ENCODE measurements around the gene PAPSS2. TPM values are rescaled to one million over a fixed set of nuclear protein-coding genes. Genes with fewer than 3 reads are reported as not detected.
"Not testable (repeated sequence)": the region's sequence is repeated elsewhere in the genome, so short reads cannot be mapped to it uniquely, and the experiment has no call there.

Gene PAPSS2
- total RNA-seq, 1 donor from 2014 or later = 32.3 TPM

DNA sequence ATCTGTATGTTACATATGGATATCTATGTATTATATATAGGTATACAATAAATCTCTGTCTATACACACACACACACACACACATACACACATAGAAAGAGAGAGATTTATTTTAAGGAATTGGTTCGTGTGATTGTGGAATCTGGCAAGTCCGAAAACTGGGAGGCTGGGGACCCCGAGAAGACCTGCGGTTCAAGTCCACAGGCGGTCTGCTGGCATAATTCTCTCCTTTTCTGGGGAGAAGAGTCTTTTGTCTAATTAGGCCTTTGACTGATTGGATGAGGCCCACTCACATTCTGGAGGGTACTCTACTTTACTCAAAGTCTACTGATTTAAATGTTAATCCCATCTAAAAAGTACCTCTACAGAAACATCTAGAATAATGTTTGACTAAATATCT, 65.1 kb downstream of the PAPSS2 start:
- intact Hi-C loops (cut with DNase I) = no loop called here
- DNase-seq (ENCODE audit: low spot score) (no peak), ATAC-seq (no peak)

DNA sequence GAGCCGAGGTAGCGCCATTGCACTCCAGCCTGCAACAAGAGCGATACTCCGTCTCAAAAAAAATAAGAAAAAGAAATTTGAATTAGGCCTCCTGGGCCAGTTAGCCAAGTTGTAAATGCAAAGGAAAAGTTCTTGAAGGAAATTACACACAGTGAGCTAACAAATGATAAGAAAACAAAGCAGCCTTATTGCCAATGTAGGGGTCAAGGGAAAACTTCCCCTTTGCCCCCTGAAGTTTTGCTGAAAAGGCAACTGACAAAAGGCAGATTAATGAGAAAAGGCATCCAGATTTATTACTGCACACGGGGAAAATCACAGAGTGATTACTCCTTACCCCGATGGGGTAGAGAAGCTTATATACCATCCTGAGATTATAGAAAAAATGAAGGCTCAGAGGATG, 70.3 kb downstream of the PAPSS2 start:
- ATAC-seq = no peak
- intact Hi-C loops (cut with DNase I) = loop anchor here (5.0 kb wide), 1 partner anchor 88 kb away; no protein-coding TSS in a partner anchor

DNA sequence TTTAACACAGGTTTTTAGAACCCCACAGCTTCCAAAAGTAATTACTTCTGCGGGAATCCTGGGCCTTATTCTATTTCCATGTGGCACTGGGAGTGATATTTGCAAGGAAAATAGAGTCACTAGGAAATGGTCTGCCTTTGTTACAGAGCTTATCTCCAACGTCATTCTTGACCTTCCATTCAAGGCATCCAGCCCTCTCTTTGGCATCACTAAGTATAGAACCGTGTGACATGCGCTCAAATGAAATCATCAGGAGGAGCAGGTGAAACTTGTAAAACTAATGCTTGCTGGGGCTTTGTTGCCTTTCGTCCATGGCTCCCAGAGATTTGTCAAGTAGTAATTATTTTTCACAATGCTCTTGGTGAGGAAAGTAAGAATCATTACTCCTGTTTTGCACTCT, 73.4 kb downstream of the PAPSS2 start:
- no peak for ATAC-seq
- intact Hi-C loops (cut with DNase I) = loop anchor here (5.0 kb wide), 1 partner anchor 91 kb away; no protein-coding TSS in a partner anchor

More for the DNA sequence above, 70.3 kb downstream of the PAPSS2 start:
- DNase-seq (ENCODE audit: low spot score) = no peak

GRCh38 chr10:87734987-87735827, 75.5 kb downstream of the PAPSS2 start:
- peak; percentile 90 for ATAC-seq
- DNase-seq (ENCODE audit: low spot score) = no peak
- intact Hi-C loops (cut with DNase I) = loop anchor here (5.0 kb wide), 1 partner anchor 93 kb away; no protein-coding TSS in a partner anchor

More for the DNA sequence above, 73.4 kb downstream of the PAPSS2 start:
- no peak for DNase-seq (ENCODE audit: low spot score)

- intact Hi-C loops (cut with DNase I); DNase-seq (ENCODE audit: low spot score): not testable (repeated sequence)
These were observed 78.6 kb downstream of the PAPSS2 start for GRCh38 chr10:87738253-87738652.

GRCh38 chr10:87739703-87740102, 80.0 kb downstream of the PAPSS2 start:
- intact Hi-C loops (cut with DNase I) = loop anchor here (5.0 kb wide), 1 partner anchor 207 kb away; no protein-coding TSS in a partner anchor
- DNase-seq (ENCODE audit: low spot score) = no peak
- no peak for ATAC-seq

More at GRCh38 chr10:87738253-87738652, 78.6 kb downstream of the PAPSS2 start:
- ATAC-seq = not testable (repeated sequence)

DNA sequence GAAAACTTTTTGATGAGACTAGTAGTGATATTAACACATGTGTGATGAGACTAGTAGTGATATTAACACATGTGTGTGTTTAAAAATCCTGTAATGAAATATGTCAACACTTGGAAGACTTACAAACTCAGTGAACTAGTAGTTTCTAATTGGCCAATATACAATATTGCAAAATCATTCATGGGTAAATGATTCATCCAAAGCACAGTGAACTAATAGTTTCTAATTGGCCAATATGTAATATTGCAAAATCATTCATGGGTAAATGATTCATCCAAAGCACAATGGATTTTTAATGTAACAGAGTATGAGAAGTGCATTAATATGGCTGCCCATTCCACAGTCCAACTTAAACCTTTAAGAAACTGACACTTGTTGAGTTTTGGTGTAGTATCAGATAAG, 80.6 kb downstream of the PAPSS2 start:
- DNase-seq (ENCODE audit: low spot score) (no peak), ATAC-seq (peak; percentile 83)
- intact Hi-C loops (cut with DNase I) = loop anchor here (5.0 kb wide), 1 partner anchor 208 kb away; no protein-coding TSS in a partner anchor

GRCh38 chr10:87742992-87743610, 83.4 kb downstream of the PAPSS2 start:
- not testable (repeated sequence) for ATAC-seq; DNase-seq (ENCODE audit: low spot score)
- intact Hi-C loops (cut with DNase I) = loop anchor here (5.0 kb wide), 1 partner anchor 211 kb away; no protein-coding TSS in a partner anchor

DNA sequence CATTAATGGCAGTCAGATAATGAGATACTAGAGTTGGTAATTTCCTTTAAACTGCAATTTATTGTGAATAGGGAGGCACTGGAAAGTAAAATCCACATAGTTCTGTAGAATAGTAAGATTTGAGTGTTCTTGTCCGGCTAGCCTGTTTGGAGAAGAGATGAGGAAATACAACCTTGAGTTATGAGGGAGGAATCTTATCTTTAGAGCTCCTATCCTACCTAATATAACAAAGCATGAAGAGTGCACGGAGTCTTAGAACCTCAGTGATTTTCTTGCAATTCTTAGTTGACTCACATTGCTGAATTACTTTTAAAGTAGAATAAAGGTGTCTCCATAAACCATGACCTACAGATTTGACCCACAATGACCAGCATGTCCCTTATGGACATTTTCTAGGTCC, 84.9 kb downstream of the PAPSS2 start:
- intact Hi-C loops (cut with DNase I) = loop anchor here (5.0 kb wide), 1 partner anchor 212 kb away; no protein-coding TSS in a partner anchor
- ATAC-seq = no peak
- no peak for DNase-seq (ENCODE audit: low spot score)

DNA sequence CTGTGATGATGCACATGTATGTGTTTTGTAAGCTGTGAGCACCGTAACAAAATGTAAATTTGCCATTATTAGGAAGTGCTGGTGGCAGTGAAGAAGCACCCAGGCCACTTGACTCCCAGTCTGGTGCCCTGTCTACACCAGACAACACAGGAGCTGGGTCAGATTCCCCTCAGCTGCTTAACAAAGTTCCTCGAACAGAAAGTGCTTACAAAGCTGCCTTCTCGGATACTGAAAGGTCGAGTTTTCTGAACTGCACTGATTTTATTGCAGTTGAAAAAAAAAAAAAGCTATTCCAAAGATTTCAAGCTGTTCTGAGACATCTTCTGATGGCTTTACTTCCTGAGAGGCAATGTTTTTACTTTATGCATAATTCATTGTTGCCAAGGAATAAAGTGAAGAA, 87.2 kb downstream of the PAPSS2 start:
- no peak for DNase-seq (ENCODE audit: low spot score)
- intact Hi-C loops (cut with DNase I) = no loop called here
- no peak for ATAC-seq

- intact Hi-C loops (cut with DNase I); DNase-seq (ENCODE audit: low spot score); ATAC-seq: not testable (repeated sequence)
These were observed 88.6 kb downstream of the PAPSS2 start for GRCh38 chr10:87748244-87748643.

DNA sequence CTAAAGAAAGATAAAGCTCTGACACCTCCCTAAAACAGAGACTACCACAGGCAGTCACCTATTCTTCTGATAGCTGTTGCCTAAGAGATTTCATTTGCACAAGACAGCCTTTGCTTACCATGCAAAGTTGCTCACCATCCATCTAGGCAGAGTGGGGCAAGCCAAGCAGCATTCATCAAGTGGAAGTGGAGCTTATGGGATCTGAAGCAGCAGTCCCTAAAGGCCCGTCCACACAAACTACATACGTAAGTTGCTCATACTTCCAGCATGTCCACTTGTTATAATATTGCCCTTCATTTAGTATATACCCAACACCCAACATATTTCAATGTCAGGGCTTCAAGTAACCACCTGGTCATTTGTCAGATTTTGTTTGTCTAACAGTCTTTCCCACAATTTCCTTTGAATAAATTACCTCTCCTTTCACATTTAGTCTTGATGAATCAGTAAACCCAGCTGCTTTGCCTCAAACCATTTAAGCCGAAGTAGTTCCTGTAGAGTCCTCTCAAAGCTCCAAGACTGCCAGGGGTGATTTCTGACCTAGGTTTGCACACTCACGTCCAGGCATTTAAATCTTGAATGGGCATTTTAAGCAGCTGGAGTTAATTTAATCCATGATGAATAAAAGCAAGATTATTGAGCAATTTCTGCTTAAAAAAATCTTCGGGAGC, 90.5 kb downstream of the PAPSS2 start:
- intact Hi-C loops (cut with DNase I) = no loop called here
- no peak for DNase-seq (ENCODE audit: low spot score)
- ATAC-seq = no peak

GRCh38 chr10:87750817-87751216, 91.1 kb downstream of the PAPSS2 start:
- intact Hi-C loops (cut with DNase I) = no loop called here
- ATAC-seq = no peak
- no peak for DNase-seq (ENCODE audit: low spot score)

DNA sequence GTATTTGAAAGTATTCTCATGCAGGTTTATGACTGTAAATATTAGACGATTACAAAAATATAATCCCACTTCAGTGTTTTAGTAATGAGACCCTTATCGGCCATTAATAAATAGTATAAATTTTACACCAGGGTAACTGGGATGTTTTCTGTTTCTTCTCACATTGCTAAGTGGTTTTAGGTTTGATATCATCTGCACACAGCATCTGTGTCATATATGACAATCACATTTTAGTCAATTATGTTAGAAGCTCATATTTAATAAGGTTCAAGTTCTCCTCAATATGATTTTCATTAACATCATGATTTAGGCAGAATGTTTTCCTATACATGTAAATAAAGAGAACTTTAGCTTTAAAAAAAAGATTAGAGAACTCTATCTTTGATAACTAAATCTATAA, 91.6 kb downstream of the PAPSS2 start:
- ATAC-seq (no peak), DNase-seq (ENCODE audit: low spot score) (no peak)
- intact Hi-C loops (cut with DNase I) = no loop called here

GRCh38 chr10:87752566-87752965, 92.9 kb downstream of the PAPSS2 start:
- intact Hi-C loops (cut with DNase I) = no loop called here
- DNase-seq (ENCODE audit: low spot score) (no peak), ATAC-seq (no peak)

- DNase-seq (ENCODE audit: low spot score) (no peak), ATAC-seq (no peak)
- intact Hi-C loops (cut with DNase I) = no loop called here
These were observed 94.6 kb downstream of the PAPSS2 start for GRCh38 chr10:87753995-87754866.

DNA sequence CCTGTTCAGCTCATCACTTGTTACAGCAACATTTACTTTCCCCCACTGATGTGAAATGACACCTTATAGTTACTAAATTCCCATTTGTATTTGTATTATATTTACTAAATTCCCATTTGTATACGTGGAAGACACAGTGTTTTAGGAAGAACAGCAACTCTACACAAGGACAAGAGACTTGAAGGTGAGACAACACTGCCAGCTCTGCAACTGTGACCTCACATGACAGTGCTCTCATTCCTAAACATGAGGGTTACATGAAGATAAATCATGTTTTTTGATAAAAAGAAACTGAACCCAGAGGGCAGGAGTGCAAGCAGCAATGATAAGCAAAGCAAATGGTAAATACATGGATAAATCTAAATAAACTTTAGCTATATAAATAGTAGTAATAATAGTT, 98.0 kb downstream of the PAPSS2 start:
- ATAC-seq = no peak

DNA sequence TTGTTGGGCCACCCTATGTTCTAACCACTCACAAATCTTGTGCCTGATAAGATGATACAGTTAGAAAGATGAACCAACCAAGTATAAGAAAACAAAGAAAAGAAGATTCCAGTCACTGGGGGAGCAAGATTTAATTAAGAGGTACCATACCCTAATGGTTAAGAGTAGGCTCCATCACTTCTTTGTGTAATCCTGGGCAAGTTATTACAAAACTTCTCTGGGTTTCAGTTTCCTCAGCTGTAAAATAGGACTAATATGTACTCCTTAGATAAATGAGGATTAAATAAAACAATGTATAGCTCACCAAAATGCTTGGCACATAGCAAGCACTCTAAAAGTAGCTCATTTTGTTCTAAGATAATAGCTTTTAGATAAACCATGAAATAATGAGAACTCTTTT, 99.9 kb downstream of the PAPSS2 start:
- DNase-seq (ENCODE audit: low spot score) = no peak
- ATAC-seq = no peak
- intact Hi-C loops (cut with DNase I) = no loop called here

More for the DNA sequence above, 98.0 kb downstream of the PAPSS2 start:
- intact Hi-C loops (cut with DNase I) = no loop called here
- no peak for DNase-seq (ENCODE audit: low spot score)

All from sciatic nerve (tissue), 2 donors.